GM18867 (cell line): ENCODE measurements around the gene MDFI.

ENCODE experiments used
- ATAC-seq: cut with Tn5 transposase; IDR thresholded peaks from one replicate; pipeline ENCODE4 v1.9.1; 2021; ENCODE audit warnings: mild to moderate bottlenecking, moderate library complexity; ENCODE audit not compliant: unreplicated experiment

MDFI gene

DNA sequence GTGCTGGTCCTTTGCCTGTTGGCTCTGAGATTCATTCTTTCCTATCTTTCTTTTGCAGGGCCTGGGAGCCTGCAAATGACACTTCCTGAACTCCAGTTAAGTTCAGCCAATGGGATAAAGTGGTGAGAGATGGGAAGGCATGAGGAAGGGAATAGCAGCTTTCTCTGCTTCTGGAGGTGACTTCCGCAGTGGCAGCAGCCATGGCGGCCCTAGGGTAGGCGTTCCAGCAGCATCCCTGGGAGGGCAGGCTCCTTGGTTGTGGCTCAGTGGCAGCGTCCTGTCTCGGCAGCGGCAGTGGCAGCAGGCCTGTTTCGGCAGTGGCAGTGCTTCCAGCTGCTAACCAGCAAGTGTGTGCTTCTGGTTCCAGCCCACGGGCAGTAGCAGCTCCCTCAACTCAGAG, 7.3 kb upstream of the MDFI start:
- no peak for ATAC-seq

GRCh38 chr6:41633056-41633634, 5.1 kb upstream of the MDFI start:
- ATAC-seq = no peak

DNA sequence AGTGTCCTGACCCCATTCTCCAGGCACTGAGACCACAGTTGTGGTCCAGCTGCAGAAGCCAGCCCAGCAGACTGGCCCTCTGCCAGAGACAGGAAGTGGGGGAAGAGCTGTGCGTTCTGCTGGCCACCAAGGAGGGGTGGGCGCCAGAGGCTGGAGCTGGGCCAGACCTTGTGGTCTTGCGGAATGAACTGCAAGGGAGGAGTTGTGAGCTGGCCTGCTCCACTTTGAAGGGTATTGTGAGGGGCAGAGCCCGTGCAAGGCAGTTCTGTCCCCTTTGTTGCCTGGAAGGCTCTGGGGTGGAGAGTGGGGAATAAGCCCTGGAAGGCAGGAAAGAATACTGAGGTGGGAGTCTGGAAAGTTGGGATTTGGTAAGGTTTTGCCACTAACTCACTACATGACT, 3.6 kb upstream of the MDFI start:
- no peak for ATAC-seq

- ATAC-seq = no peak
Observed at GRCh38 chr6:41635365-41635764, 2.9 kb upstream of the MDFI start.

GRCh38 chr6:41636833-41637193, 1.5 kb upstream of the MDFI start:
- no peak for ATAC-seq

- ATAC-seq = no peak
Observed at GRCh38 chr6:41637194-41638001, 870 bp upstream of the MDFI start.

GRCh38 chr6:41638935-41639808, 904 bp downstream of the MDFI start:
- no peak for ATAC-seq

GRCh38 chr6:41639809-41640371, 1.6 kb downstream of the MDFI start:
- ATAC-seq = no peak

- no peak for ATAC-seq
Observed at GRCh38 chr6:41640426-41640825, 2.2 kb downstream of the MDFI start.

- no peak for ATAC-seq
Observed at GRCh38 chr6:41641352-41641925, 3.2 kb downstream of the MDFI start.

- no peak for ATAC-seq
Observed at GRCh38 chr6:41642090-41642959, 4.1 kb downstream of the MDFI start.

- ATAC-seq = no peak
Observed at GRCh38 chr6:41642960-41643898, 5.0 kb downstream of the MDFI start.

GRCh38 chr6:41643899-41644269, 5.6 kb downstream of the MDFI start:
- no peak for ATAC-seq

DNA sequence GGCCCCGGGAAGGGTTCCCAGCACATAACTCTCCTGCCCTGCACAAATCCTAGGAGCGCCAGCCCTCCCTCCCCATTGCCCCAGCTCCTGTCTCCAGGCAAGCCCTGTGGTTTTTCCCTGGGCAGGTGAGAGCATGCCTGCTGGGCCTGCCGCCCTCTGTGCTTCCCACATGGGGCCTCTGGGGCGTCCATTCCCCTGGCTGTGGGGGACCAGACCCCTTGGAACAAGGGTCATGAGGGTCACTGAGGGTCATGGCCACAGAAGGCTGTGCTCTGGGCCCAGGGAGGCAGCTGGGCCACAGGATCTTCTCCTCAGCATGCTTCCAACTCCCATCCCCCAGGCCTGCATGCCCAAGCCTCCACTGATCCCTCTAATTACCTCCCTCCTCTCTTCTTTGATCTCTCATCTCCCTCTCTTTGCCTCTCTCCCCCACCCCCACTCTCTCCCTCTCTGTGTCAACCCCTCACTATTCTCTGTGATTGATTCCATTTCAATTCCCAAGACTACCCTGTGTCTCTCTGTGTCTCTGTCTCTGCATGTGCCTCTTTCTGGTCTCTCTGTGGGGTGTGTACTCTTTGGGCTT, 6.1 kb downstream of the MDFI start:
- ATAC-seq = no peak

GRCh38 chr6:41645007-41645618, 6.8 kb downstream of the MDFI start:
- no peak for ATAC-seq

GRCh38 chr6:41646026-41646795, 7.9 kb downstream of the MDFI start:
- ATAC-seq = no peak

- ATAC-seq = no peak
Observed at GRCh38 chr6:41647061-41647511, 8.8 kb downstream of the MDFI start.
